ENCODE data around the gene FERMT3. TPM values are rescaled to one million over a fixed set of nuclear protein-coding genes. Genes with fewer than 3 reads are reported as not detected.

FERMT3 gene
- total and polyA plus RNA-seq, 2 of the 13 experiments (the other 11 are each of a cell fraction or from before 2014, with no cell fraction given): 0.29 TPM; not detected in 1

DNA sequence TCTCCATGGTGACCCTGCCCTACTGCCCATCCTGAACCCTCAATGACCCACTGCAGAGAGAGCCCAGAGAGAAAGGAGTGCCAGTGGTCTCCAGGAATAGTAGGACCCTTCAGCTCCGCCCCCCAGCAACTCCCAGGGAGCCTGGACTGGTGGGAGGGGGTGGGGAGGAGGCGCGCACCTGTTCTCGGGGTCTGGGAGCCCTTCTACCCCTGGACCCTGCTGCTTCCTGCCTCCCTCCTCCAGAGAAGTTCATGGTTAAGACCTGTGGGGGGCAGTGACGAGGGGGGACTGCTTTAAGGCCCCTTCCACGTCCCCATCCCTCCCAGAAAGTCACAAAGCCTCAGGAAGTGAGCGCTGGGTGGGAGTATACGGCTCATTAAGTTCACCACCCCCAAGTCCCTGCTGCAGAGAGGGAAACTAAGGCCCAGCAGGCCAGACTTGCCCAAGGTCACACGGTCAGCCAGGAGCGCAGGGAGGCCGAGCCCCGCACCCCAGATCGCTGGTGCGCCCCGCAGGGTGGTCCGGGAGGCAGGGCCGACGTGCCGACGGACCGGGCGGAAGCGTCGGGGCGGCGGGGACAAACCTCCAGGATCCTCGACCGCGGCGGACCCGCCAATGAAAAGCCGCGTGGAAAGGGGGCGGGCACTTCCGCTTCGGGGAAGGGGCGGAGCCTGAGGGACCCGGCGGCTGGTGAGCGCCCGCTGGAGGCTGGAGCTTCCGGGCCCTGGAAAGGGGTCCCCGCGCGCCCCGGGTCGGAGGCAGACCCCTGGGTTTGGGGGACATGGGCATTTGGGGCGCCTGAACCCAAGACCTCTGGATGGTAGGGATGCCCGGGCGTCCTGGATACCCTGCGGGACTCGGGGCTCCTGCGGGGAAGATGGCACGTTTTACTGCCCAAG is 19.3 kb downstream of the FERMT3 start, which contains the start of the genes NUDT22 and TRPT1 (continued):
- TF ChIP-seq, protein P1, sequence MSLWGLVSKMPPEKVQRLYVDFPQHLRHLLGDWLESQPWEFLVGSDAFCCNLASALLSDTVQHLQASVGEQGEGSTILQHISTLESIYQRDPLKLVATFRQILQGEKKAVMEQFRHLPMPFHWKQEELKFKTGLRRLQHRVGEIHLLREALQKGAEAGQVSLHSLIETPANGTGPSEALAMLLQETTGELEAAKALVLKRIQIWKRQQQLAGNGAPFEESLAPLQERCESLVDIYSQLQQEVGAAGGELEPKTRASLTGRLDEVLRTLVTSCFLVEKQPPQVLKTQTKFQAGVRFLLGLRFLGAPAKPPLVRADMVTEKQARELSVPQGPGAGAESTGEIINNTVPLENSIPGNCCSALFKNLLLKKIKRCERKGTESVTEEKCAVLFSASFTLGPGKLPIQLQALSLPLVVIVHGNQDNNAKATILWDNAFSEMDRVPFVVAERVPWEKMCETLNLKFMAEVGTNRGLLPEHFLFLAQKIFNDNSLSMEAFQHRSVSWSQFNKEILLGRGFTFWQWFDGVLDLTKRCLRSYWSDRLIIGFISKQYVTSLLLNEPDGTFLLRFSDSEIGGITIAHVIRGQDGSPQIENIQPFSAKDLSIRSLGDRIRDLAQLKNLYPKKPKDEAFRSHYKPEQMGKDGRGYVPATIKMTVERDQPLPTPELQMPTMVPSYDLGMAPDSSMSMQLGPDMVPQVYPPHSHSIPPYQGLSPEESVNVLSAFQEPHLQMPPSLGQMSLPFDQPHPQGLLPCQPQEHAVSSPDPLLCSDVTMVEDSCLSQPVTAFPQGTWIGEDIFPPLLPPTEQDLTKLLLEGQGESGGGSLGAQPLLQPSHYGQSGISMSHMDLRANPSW (CRISPR knock-in tag; IDR thresholded peaks at IDR 0.05; ENCODE audit: borderline replicate concordance): no peak; the same call in 1 of the 2 replicates
- TF ChIP-seq, protein P2, sequence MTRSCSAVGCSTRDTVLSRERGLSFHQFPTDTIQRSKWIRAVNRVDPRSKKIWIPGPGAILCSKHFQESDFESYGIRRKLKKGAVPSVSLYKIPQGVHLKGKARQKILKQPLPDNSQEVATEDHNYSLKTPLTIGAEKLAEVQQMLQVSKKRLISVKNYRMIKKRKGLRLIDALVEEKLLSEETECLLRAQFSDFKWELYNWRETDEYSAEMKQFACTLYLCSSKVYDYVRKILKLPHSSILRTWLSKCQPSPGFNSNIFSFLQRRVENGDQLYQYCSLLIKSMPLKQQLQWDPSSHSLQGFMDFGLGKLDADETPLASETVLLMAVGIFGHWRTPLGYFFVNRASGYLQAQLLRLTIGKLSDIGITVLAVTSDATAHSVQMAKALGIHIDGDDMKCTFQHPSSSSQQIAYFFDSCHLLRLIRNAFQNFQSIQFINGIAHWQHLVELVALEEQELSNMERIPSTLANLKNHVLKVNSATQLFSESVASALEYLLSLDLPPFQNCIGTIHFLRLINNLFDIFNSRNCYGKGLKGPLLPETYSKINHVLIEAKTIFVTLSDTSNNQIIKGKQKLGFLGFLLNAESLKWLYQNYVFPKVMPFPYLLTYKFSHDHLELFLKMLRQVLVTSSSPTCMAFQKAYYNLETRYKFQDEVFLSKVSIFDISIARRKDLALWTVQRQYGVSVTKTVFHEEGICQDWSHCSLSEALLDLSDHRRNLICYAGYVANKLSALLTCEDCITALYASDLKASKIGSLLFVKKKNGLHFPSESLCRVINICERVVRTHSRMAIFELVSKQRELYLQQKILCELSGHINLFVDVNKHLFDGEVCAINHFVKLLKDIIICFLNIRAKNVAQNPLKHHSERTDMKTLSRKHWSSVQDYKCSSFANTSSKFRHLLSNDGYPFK (CRISPR knock-in tag; IDR thresholded peaks at IDR 0.05; ENCODE audit: borderline replicate concordance): peak; percentile 66; the same call in 1 of the 2 replicates
- TF ChIP-seq ZFP36 (IDR thresholded peaks at IDR 0.05; ENCODE audit: borderline replicate concordance, low read depth, low read length, partially characterized antibody) (no peak), TBL1XR1 (IDR thresholded peaks at IDR 0.05; ENCODE audit: borderline replicate concordance, low read length, partially characterized antibody) (no peak), TSC22D2 (CRISPR knock-in tag; IDR thresholded peaks at IDR 0.05; ENCODE audit: borderline replicate concordance) (0 out of 2 replicates have a peak, but pooled peaks have one; percentile 56), ZNF768 (CRISPR knock-in tag; IDR thresholded peaks at IDR 0.05) (no peak), CCDC6 (CRISPR knock-in tag; IDR thresholded peaks at IDR 0.05) (no peak; the same call in 1 of the 2 replicates), FOSL2 (CRISPR knock-in tag; IDR thresholded peaks at IDR 0.05) (0 out of 2 replicates have a peak, but pooled peaks have one; percentile 17), ZFP1 (CRISPR knock-in tag; IDR thresholded peaks at IDR 0.05) (no peak), SAFB2 (CRISPR knock-in tag; IDR thresholded peaks at IDR 0.05; ENCODE audit: borderline replicate concordance, low read depth) (no peak; the same call in none of the 2 replicates)
- TF ChIP-seq, protein P3, sequence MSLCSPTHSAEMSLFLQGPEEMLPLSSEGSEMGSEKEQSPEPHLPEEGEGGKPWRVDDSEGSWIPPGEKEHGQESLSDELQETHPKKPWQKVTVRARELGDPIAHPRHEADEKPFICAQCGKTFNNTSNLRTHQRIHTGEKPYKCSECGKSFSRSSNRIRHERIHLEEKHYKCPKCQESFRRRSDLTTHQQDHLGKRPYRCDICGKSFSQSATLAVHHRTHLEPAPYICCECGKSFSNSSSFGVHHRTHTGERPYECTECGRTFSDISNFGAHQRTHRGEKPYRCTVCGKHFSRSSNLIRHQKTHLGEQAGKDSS (CRISPR knock-in tag; IDR thresholded peaks at IDR 0.05; ENCODE audit: borderline replicate concordance, low read depth): peak; percentile 68; the same call in 1 of the 2 replicates
- TF ChIP-seq, protein P4, sequence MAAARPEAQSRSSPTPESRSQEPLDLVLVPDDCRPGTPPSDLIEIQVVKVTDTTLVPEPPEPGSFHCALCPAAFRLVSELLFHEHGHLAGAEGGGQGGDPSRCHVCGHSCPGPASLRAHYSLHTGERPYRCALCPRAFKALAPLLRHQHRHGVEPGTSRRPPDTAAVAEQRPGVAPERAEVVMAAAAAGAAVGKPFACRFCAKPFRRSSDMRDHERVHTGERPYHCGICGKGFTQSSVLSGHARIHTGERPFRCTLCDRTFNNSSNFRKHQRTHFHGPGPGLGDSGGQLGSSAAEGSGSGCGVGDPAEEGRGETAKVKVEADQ (CRISPR knock-in tag; IDR thresholded peaks at IDR 0.05; ENCODE audit: borderline replicate concordance): no peak
- TF ChIP-seq, protein P5, sequence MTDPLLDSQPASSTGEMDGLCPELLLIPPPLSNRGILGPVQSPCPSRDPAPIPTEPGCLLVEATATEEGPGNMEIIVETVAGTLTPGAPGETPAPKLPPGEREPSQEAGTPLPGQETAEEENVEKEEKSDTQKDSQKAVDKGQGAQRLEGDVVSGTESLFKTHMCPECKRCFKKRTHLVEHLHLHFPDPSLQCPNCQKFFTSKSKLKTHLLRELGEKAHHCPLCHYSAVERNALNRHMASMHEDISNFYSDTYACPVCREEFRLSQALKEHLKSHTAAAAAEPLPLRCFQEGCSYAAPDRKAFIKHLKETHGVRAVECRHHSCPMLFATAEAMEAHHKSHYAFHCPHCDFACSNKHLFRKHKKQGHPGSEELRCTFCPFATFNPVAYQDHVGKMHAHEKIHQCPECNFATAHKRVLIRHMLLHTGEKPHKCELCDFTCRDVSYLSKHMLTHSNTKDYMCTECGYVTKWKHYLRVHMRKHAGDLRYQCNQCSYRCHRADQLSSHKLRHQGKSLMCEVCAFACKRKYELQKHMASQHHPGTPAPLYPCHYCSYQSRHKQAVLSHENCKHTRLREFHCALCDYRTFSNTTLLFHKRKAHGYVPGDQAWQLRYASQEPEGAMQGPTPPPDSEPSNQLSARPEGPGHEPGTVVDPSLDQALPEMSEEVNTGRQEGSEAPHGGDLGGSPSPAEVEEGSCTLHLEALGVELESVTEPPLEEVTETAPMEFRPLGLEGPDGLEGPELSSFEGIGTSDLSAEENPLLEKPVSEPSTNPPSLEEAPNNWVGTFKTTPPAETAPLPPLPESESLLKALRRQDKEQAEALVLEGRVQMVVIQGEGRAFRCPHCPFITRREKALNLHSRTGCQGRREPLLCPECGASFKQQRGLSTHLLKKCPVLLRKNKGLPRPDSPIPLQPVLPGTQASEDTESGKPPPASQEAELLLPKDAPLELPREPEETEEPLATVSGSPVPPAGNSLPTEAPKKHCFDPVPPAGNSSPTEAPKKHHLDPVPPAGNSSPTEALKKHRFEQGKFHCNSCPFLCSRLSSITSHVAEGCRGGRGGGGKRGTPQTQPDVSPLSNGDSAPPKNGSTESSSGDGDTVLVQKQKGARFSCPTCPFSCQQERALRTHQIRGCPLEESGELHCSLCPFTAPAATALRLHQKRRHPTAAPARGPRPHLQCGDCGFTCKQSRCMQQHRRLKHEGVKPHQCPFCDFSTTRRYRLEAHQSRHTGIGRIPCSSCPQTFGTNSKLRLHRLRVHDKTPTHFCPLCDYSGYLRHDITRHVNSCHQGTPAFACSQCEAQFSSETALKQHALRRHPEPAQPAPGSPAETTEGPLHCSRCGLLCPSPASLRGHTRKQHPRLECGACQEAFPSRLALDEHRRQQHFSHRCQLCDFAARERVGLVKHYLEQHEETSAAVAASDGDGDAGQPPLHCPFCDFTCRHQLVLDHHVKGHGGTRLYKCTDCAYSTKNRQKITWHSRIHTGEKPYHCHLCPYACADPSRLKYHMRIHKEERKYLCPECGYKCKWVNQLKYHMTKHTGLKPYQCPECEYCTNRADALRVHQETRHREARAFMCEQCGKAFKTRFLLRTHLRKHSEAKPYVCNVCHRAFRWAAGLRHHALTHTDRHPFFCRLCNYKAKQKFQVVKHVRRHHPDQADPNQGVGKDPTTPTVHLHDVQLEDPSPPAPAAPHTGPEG (CRISPR knock-in tag; IDR thresholded peaks at IDR 0.05): no peak
